ENCODE results near the gene PLEKHG4B.

GRCh38 chr5:225334-225733 is 133.4 kb downstream of the PLEKHG4B start:
- no peak for TF ChIP-seq POLR2A (IDR thresholded peaks at IDR 0.05; ENCODE audit: low read length)
- no peak for TF ChIP-seq GATA1 (IDR thresholded peaks at IDR 0.05; ENCODE audit: low read depth, low read length)
